ENCODE measurements around the gene TENT5A.
"Not testable (repeated sequence)": the region's sequence is repeated elsewhere in the genome, so short reads cannot be mapped to it uniquely, and the experiment has no call there.

The TENT5A gene

DNA sequence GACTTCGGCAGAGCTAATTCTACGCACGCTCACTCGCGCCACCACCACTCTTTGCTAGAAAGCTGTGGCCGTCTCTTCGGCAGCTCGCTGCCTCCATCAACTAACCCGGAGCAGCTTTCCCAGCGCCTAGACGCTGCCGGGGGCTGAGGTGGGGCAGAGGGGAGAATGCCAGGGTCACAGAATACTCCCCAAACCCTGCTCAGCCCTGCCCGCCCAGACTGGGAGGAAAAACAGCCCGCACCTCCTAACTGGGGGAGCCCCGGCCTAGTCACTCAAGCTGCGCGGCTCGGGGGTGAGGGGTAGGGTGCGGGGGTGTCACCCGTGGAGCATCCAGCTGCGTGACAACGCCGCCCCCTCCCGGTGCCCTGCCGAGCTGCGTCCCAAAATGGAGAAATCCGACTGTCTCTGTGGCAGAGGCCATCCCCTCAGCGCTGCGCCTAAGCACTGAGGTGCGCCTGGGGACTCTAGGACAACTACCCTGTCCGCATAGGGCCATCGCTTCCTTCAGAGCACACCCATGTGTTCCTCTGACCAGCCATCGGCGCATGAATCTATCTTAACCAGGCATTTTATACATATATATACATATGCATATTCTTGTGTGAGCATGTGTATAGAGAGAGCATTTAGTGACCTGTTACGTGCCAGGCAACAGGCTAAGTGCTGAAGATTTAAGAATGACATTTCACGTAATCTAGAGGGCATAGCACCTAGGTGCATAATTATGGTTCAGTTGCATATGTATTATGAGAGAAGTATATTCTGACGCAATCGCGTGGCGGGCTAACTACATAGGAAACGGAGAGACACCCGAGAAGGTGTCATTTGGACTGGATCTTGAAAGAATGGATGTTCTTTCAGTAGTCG is 1.5 kb upstream of the TENT5A start:
- DNase-seq = peak; percentile 75 to 93 (median 85)
- intact Hi-C loops (cut with DNase I) = loop anchor here (5.0 kb wide), 1 partner anchor 138 kb away; no protein-coding TSS in a partner anchor

DNA sequence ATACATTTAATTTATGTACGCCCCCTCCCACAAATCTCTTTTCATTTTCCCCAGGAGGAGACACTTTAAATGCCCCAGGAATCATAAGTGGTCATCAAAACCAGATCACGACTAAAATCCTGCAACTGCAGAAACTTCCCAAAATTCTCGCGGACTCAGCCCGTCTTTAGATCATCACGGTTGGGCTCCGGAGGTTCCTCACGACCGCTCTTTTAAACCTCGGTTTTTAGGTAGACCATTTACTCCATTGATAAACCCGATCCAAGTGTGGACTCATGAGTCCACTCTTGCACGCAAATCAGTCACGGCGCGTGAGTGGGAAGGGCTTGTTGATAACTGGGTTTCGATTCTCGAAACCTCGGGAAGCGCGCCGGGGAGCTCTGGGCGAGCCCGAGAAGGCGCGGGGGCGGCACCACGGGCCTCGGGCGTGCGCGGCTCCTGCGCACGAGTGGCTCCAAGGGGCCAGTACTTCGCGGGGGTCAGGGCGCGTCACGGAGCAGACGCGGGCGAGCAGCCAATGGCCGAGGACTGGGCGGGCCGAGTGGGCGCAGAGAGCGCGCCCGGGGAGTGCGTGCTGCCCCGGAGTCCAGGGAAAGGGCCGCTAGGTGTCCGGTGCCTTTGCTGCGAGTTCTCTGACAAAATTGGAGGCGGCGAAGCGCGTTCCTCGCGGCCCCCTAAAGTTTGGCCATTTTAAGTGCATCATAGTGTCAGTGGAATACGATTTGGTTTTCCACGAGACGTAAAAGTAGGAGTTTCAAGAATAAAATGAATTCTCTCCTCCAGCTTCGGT is 635 bp upstream of the TENT5A start:
- intact Hi-C loops (cut with DNase I) = loop anchor here (5.0 kb wide), 1 partner anchor 139 kb away; no protein-coding TSS in a partner anchor
- DNase-seq = peak; percentile 48 to 87 (median 77)

DNA sequence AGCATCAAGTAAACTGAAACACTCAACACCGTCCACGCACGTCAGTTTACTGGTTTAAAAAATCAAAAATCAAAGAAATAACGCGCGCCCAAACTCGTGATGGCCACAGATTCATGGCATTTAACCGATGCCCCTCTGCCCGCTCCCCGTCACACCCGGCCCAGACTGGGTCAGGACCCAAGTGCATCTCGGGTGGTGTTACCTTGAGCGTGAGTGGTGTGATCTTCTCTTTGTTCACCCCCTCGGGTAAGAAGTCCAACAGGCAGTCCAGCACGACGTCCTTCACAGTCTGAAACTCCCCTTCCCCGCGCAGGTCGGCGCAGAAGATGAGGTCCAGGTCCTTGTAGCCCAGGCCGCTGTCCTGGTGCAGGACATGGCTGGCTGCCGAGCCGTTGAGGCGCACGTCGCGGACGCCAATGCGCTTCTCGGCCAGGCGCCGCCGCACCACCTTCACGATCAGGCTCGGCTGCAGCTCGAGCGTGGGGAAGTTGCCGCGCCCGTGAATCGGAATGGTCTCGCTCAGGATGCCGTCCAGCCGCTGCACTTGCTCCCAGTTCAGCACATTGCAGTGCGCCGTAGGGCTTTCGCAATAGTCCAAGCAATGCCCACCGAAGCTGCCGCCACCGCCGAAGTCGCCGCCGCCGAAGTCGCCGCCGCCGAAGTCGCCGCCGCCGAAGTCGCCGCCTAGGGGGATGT is 945 bp downstream of the TENT5A start:
- intact Hi-C loops (cut with DNase I) = loop anchor here (5.0 kb wide), 1 partner anchor 141 kb away; no protein-coding TSS in a partner anchor

DNA sequence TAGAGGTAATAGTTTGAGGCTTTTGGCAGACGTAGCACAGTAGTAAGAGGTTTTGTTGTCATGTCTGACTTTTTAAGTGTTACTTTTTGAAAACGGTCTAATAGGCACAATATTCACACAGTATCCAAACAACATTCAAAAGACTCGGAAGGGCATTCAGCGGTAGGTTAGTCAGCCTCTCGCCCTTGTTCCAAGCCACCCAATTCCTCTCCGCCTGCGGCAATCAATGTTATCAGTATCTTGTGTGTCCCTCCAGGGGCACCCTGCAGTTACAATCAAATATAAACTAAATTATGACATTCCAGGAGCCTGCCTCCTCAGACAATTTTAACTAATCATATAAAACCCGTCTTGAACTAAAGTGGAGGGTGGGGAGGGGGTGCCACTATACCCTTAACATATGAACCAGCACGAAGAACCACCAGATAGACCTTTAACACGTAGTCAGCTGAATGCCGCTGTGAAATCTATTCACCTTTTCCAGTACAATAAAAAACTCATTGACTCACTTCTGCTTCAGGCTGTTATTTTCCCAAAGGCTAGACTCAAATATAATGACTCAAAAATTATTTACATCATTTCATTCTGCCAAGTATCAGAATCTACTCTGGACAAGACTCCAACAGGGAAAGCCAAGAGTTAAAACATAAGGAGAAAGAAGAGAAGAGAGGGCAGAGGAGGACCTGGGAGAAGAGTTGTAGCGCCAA is 1.6 kb downstream of the TENT5A start:
- peak in 1 of 42 donors; percentile 16 for DNase-seq
- intact Hi-C loops (cut with DNase I) = loop anchor here (5.0 kb wide), 1 partner anchor 141 kb away; no protein-coding TSS in a partner anchor

More for the DNA sequence above, 945 bp downstream of the TENT5A start:
- peak in 39 of 42 donors; percentile 10 to 63 (median 29) for DNase-seq

DNA sequence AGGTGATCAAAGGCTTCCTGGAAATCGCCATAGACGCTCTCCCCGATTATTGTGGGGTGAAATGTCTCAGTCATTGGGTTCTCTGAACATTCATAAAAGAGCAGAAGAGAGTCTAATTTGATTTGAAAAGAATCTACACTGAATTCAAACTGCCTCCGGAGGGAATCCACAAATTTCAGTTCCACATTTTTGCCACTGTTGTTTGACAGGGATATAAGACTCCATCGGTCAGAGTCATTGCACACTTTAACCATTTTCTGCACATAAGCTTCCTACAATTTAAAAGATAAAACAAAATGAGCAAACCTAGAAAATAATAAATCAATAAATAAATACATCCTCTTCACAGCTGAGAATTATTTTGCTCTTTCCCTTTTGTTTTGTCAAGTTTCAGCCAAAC is 2.3 kb downstream of the TENT5A start:
- DNase-seq = no peak
- intact Hi-C loops (cut with DNase I) = loop anchor here (5.0 kb wide), 1 partner anchor 142 kb away; no protein-coding TSS in a partner anchor

DNA sequence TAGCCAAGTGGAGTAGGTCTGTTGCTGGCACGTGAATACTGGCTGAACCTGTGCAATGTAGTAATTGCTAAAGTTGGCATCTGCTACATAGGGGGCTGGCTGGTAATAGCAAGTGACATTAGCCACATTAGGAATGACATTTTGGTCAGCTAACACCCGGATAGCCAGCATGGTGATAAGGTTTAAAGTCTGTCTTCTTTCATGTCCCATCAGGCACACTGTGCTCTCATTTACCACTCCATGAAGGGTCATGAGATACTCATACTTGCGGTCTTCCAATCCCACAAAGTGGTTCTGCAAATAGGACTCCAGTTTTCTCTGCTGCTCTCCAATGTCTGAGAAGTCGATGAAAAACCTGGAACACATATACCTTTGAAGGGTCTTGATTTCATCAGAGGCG is 2.8 kb downstream of the TENT5A start:
- intact Hi-C loops (cut with DNase I) = loop anchor here (5.0 kb wide), 1 partner anchor 143 kb away; no protein-coding TSS in a partner anchor
- no peak for DNase-seq

DNA sequence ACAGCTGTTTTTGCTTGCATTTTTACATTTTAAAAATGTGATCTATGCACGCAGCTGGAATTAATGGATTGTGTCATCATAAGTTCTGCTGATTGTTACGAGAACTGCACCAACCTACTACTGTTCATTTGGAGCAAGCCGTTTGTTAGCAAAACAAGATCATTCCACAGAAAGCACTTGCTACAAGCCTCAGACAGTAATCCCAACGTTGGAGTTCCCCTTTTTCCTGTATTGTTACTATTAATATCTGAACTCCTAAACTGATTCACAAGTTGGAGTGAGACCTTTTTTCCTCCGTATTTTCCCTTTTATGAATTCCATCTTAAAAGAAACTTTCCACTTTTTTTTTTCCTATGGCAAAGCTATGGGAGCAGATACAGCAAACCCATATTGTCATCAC is 3.5 kb downstream of the TENT5A start:
- DNase-seq = no peak
- intact Hi-C loops (cut with DNase I) = no loop called here

DNA sequence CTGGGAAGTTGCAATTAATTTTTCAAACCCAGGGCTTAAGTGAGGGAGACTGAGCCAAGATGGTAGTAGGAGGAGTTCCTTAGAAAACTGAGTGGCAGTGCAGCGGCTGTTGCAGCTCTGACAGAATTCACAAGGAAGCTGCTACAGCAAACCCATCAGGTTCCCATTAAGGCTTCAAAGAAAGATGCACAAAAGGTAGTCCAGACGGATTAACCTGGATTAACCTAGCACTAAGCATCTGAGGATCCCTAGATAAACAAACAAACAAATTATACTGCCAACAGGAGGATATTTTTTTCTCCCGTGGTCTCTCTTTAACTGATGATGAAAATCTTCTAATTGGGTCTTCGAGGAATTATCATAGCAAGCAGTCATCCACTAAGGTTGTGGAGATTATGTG is 5.2 kb downstream of the TENT5A start:
- DNase-seq = no peak
- intact Hi-C loops (cut with DNase I) = no loop called here

DNA sequence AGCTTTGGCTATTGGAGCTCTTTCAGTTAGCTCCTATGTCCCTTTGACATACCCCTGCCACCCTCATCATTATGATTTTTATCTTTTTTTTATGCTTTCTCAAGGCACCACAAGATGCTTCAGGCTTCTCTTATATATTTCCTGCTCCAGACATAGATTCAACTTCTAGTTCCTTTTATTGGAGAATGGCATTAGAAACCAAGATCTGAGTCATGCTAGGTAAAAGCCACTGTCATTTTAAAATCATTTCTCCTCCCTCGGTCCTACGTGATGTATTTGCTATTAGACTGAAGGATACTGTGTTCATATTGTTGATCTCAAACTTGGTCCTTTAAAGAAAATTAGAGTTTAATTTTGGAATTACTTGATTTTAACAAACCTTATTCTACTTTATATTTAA is 8.3 kb downstream of the TENT5A start:
- no peak for DNase-seq
- intact Hi-C loops (cut with DNase I) = no loop called here

DNA sequence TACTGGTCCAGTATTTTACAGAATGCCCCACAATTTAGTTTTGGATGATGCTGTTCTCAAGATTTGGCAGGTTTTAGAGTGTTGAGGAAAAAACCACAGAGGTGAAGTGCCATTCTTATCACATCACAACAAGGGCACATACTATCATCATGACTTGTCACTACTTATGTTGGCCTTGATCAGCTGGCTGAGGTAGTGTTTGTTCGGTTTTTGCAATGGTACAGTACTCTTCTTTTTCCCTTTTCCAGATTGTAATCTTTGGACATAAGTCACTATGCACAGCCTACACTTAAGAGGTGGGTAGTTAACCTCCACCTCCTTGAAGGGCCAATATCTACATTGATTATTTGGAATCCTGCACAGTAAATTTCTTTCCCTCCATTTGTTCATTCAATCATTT is 8.8 kb downstream of the TENT5A start:
- intact Hi-C loops (cut with DNase I) = no loop called here
- no peak for DNase-seq

DNA sequence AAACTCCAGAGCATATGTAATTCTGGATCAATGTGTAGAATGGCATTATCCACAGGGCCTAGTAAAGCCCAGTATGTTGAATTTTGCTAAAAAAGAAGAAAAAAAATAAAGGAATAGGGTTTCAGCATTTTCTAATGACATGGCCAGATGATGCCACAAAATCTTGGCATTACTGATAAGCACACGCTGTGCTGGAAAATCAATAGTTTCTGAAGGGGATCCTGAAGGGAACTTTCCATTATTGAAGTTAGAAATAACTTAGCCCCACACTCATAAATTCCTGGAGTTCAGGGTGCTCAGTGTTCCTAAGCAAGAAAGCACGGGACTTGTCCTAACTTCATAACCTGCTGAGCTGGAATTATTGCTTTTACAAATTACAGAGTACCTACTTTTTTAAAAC is 10.8 kb downstream of the TENT5A start:
- no peak for DNase-seq
- intact Hi-C loops (cut with DNase I) = no loop called here

DNA sequence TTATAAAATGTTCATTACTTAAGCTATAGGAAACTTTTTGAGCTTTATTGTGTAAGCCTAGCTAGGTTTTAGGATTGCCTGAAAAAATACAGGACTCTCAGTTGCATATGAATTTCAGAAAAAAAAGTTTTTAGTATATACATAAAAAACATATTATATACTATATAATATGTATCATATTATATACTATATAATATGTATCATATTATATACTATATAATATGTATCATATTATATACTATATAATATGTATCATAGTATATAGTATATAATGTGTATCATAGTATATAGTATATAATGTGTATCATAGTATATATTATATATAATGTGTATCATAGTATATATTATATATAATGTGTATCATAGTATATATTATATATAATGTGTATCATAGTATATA is 11.9 kb downstream of the TENT5A start:
- intact Hi-C loops (cut with DNase I); DNase-seq: not testable (repeated sequence)

DNA sequence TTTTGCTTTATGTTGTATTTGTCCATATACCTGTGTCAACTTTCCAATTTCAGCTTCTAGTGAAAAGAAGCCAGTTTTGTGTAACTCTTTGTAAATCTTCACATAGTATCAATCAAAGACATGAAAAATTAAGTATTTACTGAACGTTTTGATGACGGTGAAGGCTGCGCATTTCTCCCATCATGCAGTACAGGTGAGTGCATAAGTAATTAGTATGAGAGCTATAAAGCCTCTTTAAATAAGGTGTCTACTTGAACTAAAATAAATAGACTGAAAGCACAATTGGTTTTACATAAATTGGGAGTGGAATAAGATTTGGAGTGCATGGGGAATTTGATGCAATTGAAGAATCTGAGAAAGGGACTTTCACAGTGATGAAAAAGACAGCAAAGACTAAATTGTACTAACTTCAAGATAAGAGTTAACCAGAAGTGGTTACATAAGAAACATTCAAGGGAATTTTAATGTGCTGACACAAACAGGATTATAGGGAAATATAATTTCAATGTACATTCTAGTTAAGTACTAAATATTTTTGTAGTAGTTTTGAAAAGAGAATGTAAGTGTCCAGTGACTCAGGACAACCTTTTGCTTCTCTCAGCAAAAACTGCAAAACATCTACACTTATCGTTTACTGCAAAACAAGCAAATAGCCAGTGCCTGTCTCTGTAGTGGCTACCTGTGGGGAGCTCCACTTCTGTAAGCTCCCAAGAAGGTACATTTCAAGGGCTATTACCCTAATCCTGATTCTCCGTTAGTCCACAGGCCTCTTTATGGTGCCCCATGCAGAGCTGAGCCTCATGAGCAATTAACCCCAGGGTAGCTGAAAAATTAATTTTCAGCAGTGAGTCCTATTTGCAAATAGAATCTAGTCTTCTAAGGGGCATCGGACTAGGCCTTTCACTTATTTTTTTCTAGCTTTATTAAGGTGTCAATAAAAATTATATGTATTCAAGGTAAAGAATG is 13.0 kb downstream of the TENT5A start:
- intact Hi-C loops (cut with DNase I) = no loop called here
- no peak for DNase-seq

DNA sequence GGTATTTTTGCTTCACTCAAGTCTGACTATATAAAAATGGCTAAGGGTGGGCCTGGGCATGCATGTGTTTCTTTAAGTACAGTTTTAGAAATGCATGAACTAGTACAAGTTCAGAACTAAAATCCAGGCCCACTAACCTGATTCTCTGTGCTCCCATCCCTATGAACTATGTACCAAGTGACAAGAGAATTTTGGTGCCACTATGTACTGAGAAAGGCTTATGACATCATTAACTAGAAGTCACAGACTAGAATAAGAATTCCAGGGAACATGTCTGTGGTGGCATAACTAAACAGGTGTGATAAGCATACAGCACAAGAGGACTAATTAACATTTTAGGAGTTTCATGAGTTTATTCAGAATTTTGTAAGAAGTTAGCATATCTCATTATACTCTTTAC is 16.1 kb downstream of the TENT5A start:
- DNase-seq = no peak
- intact Hi-C loops (cut with DNase I) = no loop called here

DNA sequence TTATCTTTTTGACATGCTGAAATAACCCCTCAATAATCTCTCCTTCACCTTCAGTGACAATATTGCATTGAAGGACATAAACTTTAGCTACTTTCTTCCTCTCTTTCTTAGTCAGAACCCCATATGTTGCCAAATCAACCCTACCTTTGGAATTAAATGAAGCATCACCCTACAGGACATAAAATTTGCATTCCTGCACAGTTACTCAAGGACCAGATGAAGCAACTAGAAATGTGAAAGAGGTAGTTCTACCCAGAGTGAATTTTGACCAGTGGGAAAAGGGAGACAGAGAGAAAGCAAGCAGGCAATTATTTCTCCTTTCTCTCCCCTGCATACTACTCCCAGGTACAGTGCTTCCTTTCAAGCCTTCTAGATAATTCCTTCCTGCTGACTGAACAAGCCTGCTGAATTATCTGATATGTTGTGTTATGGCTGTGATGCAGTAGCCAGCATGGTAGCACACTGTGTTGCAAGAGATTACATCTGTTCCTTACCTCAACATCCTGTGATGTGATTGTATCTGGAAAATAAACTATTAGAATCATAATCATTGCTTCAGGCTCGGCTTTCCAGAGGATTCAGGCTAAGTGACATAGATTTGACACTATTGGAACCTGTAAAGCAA is 16.6 kb downstream of the TENT5A start:
- intact Hi-C loops (cut with DNase I) = no loop called here
- DNase-seq = no peak

DNA sequence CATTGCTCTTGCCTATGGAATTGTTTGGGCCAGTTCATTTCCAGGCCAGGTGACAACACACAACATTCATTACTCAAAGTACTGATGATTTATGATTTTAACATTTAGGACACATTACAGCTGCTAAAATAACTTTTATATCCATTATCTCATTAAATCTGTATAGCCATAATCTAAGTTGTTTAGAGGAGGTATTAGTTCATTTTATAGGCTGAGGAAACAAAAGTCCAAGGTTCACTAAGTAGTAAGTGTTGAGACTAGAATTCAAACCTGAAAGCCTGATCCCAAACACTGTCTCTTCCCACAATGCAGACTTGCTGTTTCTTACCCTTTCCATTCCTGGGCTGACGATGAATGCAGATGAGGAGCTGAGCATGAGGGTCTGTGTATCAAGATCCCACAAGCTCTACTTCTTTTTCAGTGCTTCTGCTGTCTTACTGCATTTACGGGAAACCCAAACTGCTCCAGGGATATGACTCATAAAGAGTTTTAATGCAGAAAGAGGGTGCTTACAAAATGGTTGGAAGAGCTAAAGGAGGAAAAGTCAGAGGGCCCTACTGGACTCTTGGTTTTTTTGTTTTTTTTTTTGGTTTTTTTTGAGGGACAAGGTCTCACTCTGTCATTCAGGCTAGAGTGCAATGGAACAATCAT is 17.9 kb downstream of the TENT5A start:
- intact Hi-C loops (cut with DNase I) = no loop called here
- no peak for DNase-seq

DNA sequence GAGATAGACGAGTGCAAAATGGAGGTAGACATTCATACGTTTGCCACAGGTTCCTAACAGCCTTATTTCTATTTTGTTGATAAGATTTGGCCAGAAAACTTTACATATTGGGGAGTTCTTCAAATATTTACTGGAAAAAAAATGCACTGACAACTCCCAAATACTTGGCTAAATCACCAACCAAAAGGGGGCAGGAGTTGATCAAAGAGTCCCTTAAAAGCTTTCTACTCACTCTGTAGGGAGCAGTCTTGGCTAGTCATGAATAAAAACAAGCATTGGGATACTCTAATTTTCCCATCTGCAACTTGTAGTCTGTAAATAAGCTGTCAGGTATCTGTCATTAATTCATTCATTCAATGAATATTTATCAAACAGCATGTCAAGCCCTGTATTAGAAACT is 18.4 kb downstream of the TENT5A start:
- intact Hi-C loops (cut with DNase I) = no loop called here
- DNase-seq = no peak
